H1 (cell line): Measurements from ENCODE around the gene PARP15. TPM values are rescaled to one million over a fixed set of nuclear protein-coding genes. Genes with fewer than 3 reads are reported as not detected.

Experiments used
- CTCF ChIA-PET: fragments of 300-600 bp; sonication (Branson Sonifier 250); formaldehyde crosslinking; loops from one replicate; lab custom pipeline; 2021; ENCODE audit not compliant: partially characterized antibody; lab: Charles Lee
- POLR2A ChIA-PET: fragments of 300-600 bp; sonication (Branson Sonifier 250); formaldehyde crosslinking; loops from one replicate; lab custom pipeline; 2021; ENCODE audit warnings: inconsistent platforms; ENCODE audit not compliant: partially characterized antibody; lab: Charles Lee
- DNase-seq, 2 experiments: peaks; one replicate each; pipeline versions ENCODE4 v3.0.0 to v3.0.0-alpha.2; 2010 to 2022; ENCODE audit warnings: low spot score in 2 of 2, low read depth in 1 of 2, mixed read lengths in 1 of 2
- FAIRE-seq: peaks from 2 replicates; lab custom pipeline; 2011; peaks lifted over from hg19 to GRCh38; lab: Jason Lieb, UNC
- H2AFZ ChIP-seq: 2 replicates; pipeline ENCODE4 v1.8.1; 2012; ENCODE audit warnings: low read length, inconsistent platforms
- H2AK5ac ChIP-seq: 2 replicates; pipeline ENCODE4 v1.6.1; 2013; ENCODE audit warnings: low read depth, low read length
- H2BK120ac ChIP-seq: replicated peaks from 2 replicates; pipeline ENCODE3; 2013; ENCODE audit warnings: low read depth, low read length, inconsistent platforms
- H2BK12ac ChIP-seq: 2 replicates; pipeline ENCODE4 v1.6.1; 2013; ENCODE audit warnings: low read depth, low read length
- H2BK15ac ChIP-seq: 2 replicates; pipeline ENCODE4 v1.6.1; 2013; ENCODE audit warnings: low read length
- H2BK20ac ChIP-seq: 2 replicates; pipeline ENCODE4 v1.6.1; 2013; ENCODE audit warnings: low read length
- H2BK5ac ChIP-seq: 2 replicates; pipeline ENCODE4 v1.6.1; 2013; ENCODE audit warnings: low read depth, low read length
- H3K14ac ChIP-seq: 2 replicates; pipeline ENCODE4 v1.6.1; 2013; ENCODE audit warnings: inconsistent platforms; ENCODE audit not compliant: insufficient read length
- H3K18ac ChIP-seq: 2 replicates; pipeline ENCODE4 v1.6.1; 2013; ENCODE audit warnings: low read length; ENCODE audit errors: extremely low read depth
- H3K23ac ChIP-seq: 2 replicates; pipeline ENCODE4 v1.6.1; 2013; ENCODE audit warnings: inconsistent platforms; ENCODE audit not compliant: insufficient read length
- H3K23me2 ChIP-seq: 2 replicates; pipeline ENCODE4 v1.6.1; 2013; ENCODE audit warnings: low read depth, low read length
- H3K27ac ChIP-seq: 2 replicates; pipeline ENCODE4 v1.6.1; 2011; ENCODE audit warnings: low read depth, low read length, inconsistent platforms
- H3K27me3 ChIP-seq, 4 experiments: replicated peaks in 1 of 4; 1 replicate in 1 of 4; 2 replicates in 3 of 4; pipeline versions ENCODE4 v1.6.1 to v1.8.1; 2011 to 2013; ENCODE audit warnings: low read length in 3 of 4, mild to moderate bottlenecking in 3 of 4, inconsistent platforms in 2 of 4, mixed read lengths in 2 of 4, moderate library complexity in 1 of 4; ENCODE audit not compliant: control insufficient read depth in 3 of 4, insufficient read depth in 3 of 4; ENCODE audit errors: extremely low read depth in 1 of 4
- H3K36me3 ChIP-seq, 4 experiments: 2 replicates each; pipeline versions ENCODE4 v1.6.1 to v1.8.1; 2011 to 2013; ENCODE audit warnings: mild to moderate bottlenecking in 4 of 4, low read length in 3 of 4, moderate library complexity in 2 of 4, control low read depth in 1 of 4, inconsistent platforms in 1 of 4; ENCODE audit not compliant: insufficient read depth in 4 of 4, control insufficient read depth in 2 of 4
- H3K4ac ChIP-seq: replicated peaks from 2 replicates; pipeline ENCODE3; 2013; ENCODE audit warnings: low read length, low read depth, mixed read lengths, inconsistent platforms; ENCODE audit not compliant: insufficient read length
- H3K4me1 ChIP-seq, 4 experiments: replicated peaks in 1 of 4; 1 replicate in 1 of 4; 2 replicates in 3 of 4; pipeline versions ENCODE4 v1.6.1 to v1.8.1; 2011 to 2013; ENCODE audit warnings: low read length in 3 of 4, inconsistent platforms in 2 of 4, mixed read lengths in 1 of 4; ENCODE audit not compliant: insufficient read depth in 4 of 4, control insufficient read depth in 3 of 4
- H3K4me2 ChIP-seq, 2 experiments: 2 replicates each; pipeline versions ENCODE4 v1.6.1 to v1.8.1; 2011 to 2013; ENCODE audit warnings: low read depth in 2 of 2, low read length in 2 of 2, control low read depth in 1 of 2, inconsistent platforms in 1 of 2, mild to moderate bottlenecking in 1 of 2; ENCODE audit not compliant: insufficient read depth in 1 of 2
- H3K4me3 ChIP-seq, 4 experiments: fragments of 200-600, 300-600 bp in 1 of 4; sonication (generic), shearing (Covaris generic), sonication (Bioruptor Twin) in 1 of 4; 2 replicates each; pipeline versions ENCODE4 v1.5.1 to v1.8.1; 2011 to 2016; ENCODE audit warnings: low read length in 4 of 4, low read depth in 3 of 4, control low read depth in 2 of 4, inconsistent platforms in 2 of 4, mild to moderate bottlenecking in 2 of 4, mixed read lengths in 1 of 4, moderate library complexity in 1 of 4; ENCODE audit not compliant: insufficient read depth in 2 of 4; ENCODE audit errors: extremely low read depth in 1 of 4
- H3K56ac ChIP-seq: replicated peaks from 2 replicates; pipeline ENCODE3; 2013; ENCODE audit warnings: low read depth, mild to moderate bottlenecking, mixed read lengths, low read length, inconsistent platforms; ENCODE audit not compliant: insufficient read length
- H3K79me1 ChIP-seq: 2 replicates; pipeline ENCODE4 v1.6.1; 2013; ENCODE audit warnings: low read depth, low read length, control low read depth
- H3K79me2 ChIP-seq, 2 experiments: 2 replicates each; pipeline versions ENCODE4 v1.6.1 to v1.8.1; 2012 to 2013; ENCODE audit warnings: low read length in 2 of 2, mild to moderate bottlenecking in 2 of 2, inconsistent platforms in 1 of 2; ENCODE audit not compliant: insufficient read depth in 2 of 2, control insufficient read depth in 1 of 2
- H3K9ac ChIP-seq, 4 experiments: replicated peaks in 1 of 4; 1 replicate in 1 of 4; 2 replicates in 3 of 4; pipeline versions ENCODE4 v1.6.1 to v1.8.1; 2011 to 2013; ENCODE audit warnings: low read depth in 3 of 4, low read length in 3 of 4, control low read depth in 2 of 4, mild to moderate bottlenecking in 2 of 4, moderate library complexity in 2 of 4, inconsistent platforms in 1 of 4; ENCODE audit errors: extremely low read depth in 1 of 4
- H3K9me3 ChIP-seq, 2 experiments: 2 replicates each; pipeline versions ENCODE4 v1.6.1 to v1.8.1; 2012 to 2013; ENCODE audit warnings: mild to moderate bottlenecking in 2 of 2, moderate library complexity in 2 of 2, control low read depth in 1 of 2, inconsistent platforms in 1 of 2, low read depth in 1 of 2, low read length in 1 of 2, mixed read lengths in 1 of 2; ENCODE audit not compliant: insufficient read depth in 2 of 2
- H4K20me1 ChIP-seq, 2 experiments: replicated peaks in 1 of 2; 2 replicates each; pipeline versions ENCODE3 to v1.8.1; 2011 to 2013; ENCODE audit warnings: inconsistent platforms in 2 of 2, low read length in 2 of 2, mild to moderate bottlenecking in 1 of 2; ENCODE audit not compliant: insufficient read depth in 2 of 2, control insufficient read depth in 1 of 2
- H4K5ac ChIP-seq: 2 replicates; pipeline ENCODE4 v1.6.1; 2013; ENCODE audit warnings: low read length, low read depth, mixed read lengths, inconsistent platforms; ENCODE audit not compliant: insufficient read length
- H4K8ac ChIP-seq: 2 replicates; pipeline ENCODE4 v1.8.0; 2013; ENCODE audit warnings: mild to moderate bottlenecking, moderate library complexity, low read length, inconsistent platforms; ENCODE audit not compliant: insufficient read depth; ENCODE audit errors: extremely low read depth
- H4K91ac ChIP-seq: replicated peaks from 2 replicates; pipeline ENCODE3; 2013; ENCODE audit warnings: low read length, mixed read lengths, inconsistent platforms; ENCODE audit not compliant: insufficient read length
- ATF3 ChIP-seq: IDR thresholded peaks from 2 replicates; pipeline ENCODE4 v1.6.1; 2011; ENCODE audit warnings: low read depth, mild to moderate bottlenecking, low read length; ENCODE audit not compliant: insufficient read depth
- EZH2 ChIP-seq: fragments of 200-600 bp; sonication (generic); IDR thresholded peaks from 2 replicates; pipeline ENCODE4 v1.7.1; 2012; ENCODE audit warnings: low read depth, mild to moderate bottlenecking, moderate library complexity, low read length, inconsistent platforms; ENCODE audit not compliant: severe bottlenecking
- SP1 ChIP-seq: IDR thresholded peaks from 2 replicates; pipeline ENCODE4 v1.6.1; 2011; ENCODE audit warnings: low read depth, low read length
- SP2 ChIP-seq: IDR thresholded peaks from 2 replicates; pipeline ENCODE4 v1.6.1; 2012; ENCODE audit warnings: mild to moderate bottlenecking, low read length, inconsistent platforms
- TCF12 ChIP-seq: IDR thresholded peaks from 2 replicates; pipeline ENCODE4 v1.6.1; 2011; ENCODE audit warnings: low read depth, mild to moderate bottlenecking, low read length
- WGBS, 2 experiments: shearing (Covaris generic) in 1 of 2; methylation state at CpG; one replicate each; pipeline versions ENCODE4 v1.1.6 to v1.1.7; 2013 to 2015; ENCODE audit warnings: low lambda C conversion rate in 2 of 2, mixed read lengths in 2 of 2, inconsistent platforms in 1 of 2, low coverage in 1 of 2, missing lambda C conversion rate in 1 of 2; ENCODE audit not compliant: insufficient replicate concordance in 2 of 2, insufficient coverage in 1 of 2, insufficient read length in 1 of 2; ENCODE audit errors: extremely low coverage in 1 of 2, missing lambda C conversion rate in 1 of 2; 5-methylcytosine and 5-hydroxymethylcytosine counted together
- polyA plus RNA-seq, 7 experiments: library from polyadenylated mRNA; depleted of rRNA in 3 of 7; stranded (reverse) in 5 of 7; unstranded in 2 of 7; fragments of >200 nt in 5 of 7; fragments of 200-250 nt in 2 of 7; gene quantifications; 1 replicate in 5 of 7; 2 replicates in 1 of 7; 4 replicates in 1 of 7; pipeline versions ENCODE4 v1.2.1 to v1.2.3, GENCODE V29; 2011 to 2013; ENCODE audit warnings: missing spikeins in 2 of 7, mixed read lengths in 2 of 7
- total RNA-seq: library from RNA; stranded (reverse); fragmentation: NEBNext Ultra II Directional; extraction: Animal tissue kit (Norgen Biotek cat#: 25700); gene quantifications from 2 replicates; pipeline ENCODE4 v1.2.1, GENCODE V29; 2021

The PARP15 gene
- total and polyA plus RNA-seq, 2 of the 8 experiments (the other 6 are each of a cell fraction or from before 2014, with no cell fraction given) = 0.37 to 0.45 TPM

GRCh38 chr3:122671553-122671952, 94.1 kb downstream of the PARP15 start:
- no peaks in the 10 kb centered on the region for H3K9me3 ChIP-seq
- FAIRE-seq = no peak

More at GRCh38 chr3:122671553-122671952, 94.1 kb downstream of the PARP15 start:
- Histone ChIP-seq H3K23ac (no peak overlapping the region), H2AK5ac (no peak overlapping the region), H3K18ac (no peak overlapping the region), H2BK15ac (no peak overlapping the region), H2BK20ac (no peak overlapping the region), H4K20me1 (no peaks in the 10 kb centered on the region), H3K14ac (no peak overlapping the region), H4K5ac (no peak overlapping the region), H3K4me3 (no peak overlapping the region), H3K23me2 (no peaks in the 10 kb centered on the region), H4K91ac (no peak overlapping the region), H2BK12ac (no peak overlapping the region), H3K4me1 (no peaks in the 10 kb centered on the region), H3K27ac (no peak overlapping the region), H3K4me2 (no peak overlapping the region), H4K8ac (no peak overlapping the region), H2BK5ac (no peak overlapping the region), H3K36me3 (no peaks in the 10 kb centered on the region), H2BK120ac (no peak overlapping the region), H3K9ac (no peak overlapping the region), H3K79me2 (no peaks in the 10 kb centered on the region), H3K27me3 (no peaks in the 10 kb centered on the region), H2AFZ (no peak overlapping the region), H3K4ac (no peak overlapping the region), H3K79me1 (no peaks in the 10 kb centered on the region), H3K56ac (no peak overlapping the region)
- TF ChIP-seq SP2 (no peak), EZH2 (no peak), SP1 (no peak), TCF12 (no peak), ATF3 (no peak)
- ChIA-PET CTCF (no interaction called here), POLR2A (no interaction called here)
- 93% methylated on average over 2 of the region's 2 CpGs; no CpG with 5 or more reads in 1 of the 2 experiments for WGBS, 2 experiments
- DNase-seq = no peak
